ENCODE data around the gene ARID1B. TPM values are rescaled to one million over a fixed set of nuclear protein-coding genes. Genes with fewer than 3 reads are reported as not detected.

Gene ARID1B
- total and polyA plus RNA-seq, 2 donors (not counting 1 experiment from before 2014, with no cell fraction given) = 47.2 to 280 TPM

DNA sequence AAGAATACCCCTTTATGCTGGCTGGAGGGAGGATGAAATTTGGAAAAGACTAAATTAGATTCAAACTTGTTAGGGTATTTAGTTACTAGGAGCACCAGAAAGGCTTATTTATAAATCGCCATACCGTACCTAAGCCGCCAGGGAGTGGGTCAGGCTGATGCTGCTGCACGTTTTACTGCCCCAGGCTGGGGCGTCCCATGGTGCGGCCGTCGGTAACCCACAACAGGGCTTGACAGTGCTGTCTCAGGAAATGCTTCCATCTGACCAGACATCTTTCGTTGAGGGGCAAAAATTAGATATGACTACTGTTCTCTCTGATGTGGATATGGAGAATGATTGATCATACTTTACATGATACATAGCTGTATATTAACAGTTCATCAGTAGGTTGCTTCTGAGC lies 52.9 kb downstream of the ARID1B start:
- no peaks in the 10 kb centered on the region for H3K9me3 Mint-ChIP-seq (ENCODE audit: insufficient read depth)
- intact Hi-C loops (cut with micrococcal nuclease) = no loop called here
- no peak overlapping the region for H3K27ac Mint-ChIP-seq
- ChIA-PET POLR2A (interaction anchor here (1.2 kb wide), 1 partner anchor 25 kb away, joined by 3 read pairs; no protein-coding TSS in a partner anchor), CTCF (no interaction called here)
- TF ChIP-seq EZH2 (IDR thresholded peaks at IDR 0.05; ENCODE audit: borderline replicate concordance, insufficient read depth, low read depth, low read length, poor library complexity, severe bottlenecking) = no peak
- TF ChIP-seq, protein P1, sequence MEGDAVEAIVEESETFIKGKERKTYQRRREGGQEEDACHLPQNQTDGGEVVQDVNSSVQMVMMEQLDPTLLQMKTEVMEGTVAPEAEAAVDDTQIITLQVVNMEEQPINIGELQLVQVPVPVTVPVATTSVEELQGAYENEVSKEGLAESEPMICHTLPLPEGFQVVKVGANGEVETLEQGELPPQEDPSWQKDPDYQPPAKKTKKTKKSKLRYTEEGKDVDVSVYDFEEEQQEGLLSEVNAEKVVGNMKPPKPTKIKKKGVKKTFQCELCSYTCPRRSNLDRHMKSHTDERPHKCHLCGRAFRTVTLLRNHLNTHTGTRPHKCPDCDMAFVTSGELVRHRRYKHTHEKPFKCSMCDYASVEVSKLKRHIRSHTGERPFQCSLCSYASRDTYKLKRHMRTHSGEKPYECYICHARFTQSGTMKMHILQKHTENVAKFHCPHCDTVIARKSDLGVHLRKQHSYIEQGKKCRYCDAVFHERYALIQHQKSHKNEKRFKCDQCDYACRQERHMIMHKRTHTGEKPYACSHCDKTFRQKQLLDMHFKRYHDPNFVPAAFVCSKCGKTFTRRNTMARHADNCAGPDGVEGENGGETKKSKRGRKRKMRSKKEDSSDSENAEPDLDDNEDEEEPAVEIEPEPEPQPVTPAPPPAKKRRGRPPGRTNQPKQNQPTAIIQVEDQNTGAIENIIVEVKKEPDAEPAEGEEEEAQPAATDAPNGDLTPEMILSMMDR (IDR thresholded peaks at IDR 0.05) = no peak
- Histone ChIP-seq H3K79me2 (ENCODE audit: control insufficient read depth, insufficient read depth, low read length) (peaks cover 98% of the 10 kb centered on the region), H3K9ac (ENCODE audit: low read length) (no peak overlapping the region), H3K27me3 (replicated peaks in 1 of 4; ENCODE audit: control extremely low read depth in 1 of 4, control insufficient read depth in 3 of 4, insufficient read depth in 4 of 4, low read length in 3 of 4) (no peaks in the 10 kb centered on the region), H3K9me3 (ENCODE audit: control extremely low read depth in 1 of 3, control insufficient read depth in 2 of 3, insufficient read depth in 1 of 3, low read length in 2 of 3) (no peaks in the 10 kb centered on the region), H3K4me3 (ENCODE audit: control extremely low read depth in 1 of 5, extremely low read depth in 1 of 5, insufficient read depth in 1 of 5, low read depth in 2 of 5, low read length in 4 of 5) (no peak overlapping the region), H3K4me2 (replicated peaks; ENCODE audit: low read depth, low read length, poor library complexity, severe bottlenecking) (no peak overlapping the region), H3K36me3 (replicated peaks in 1 of 2; ENCODE audit: control extremely low read depth in 1 of 2, control insufficient read depth in 1 of 2, extremely low read depth in 1 of 2, insufficient read depth in 2 of 2, low read length in 1 of 2) (peaks cover 5 to 24% of the 10 kb centered on the region in 2 experiments), H4K20me1 (ENCODE audit: control insufficient read depth, insufficient read depth, low read length, poor library complexity, severe bottlenecking) (peaks cover 43% of the 10 kb centered on the region), H2AFZ (ENCODE audit: insufficient read depth, low read depth, low read length, poor library complexity, severe bottlenecking) (no peak overlapping the region), H3K27ac (ENCODE audit: low read length in 2 of 2) (no peak overlapping the region), H3K4me1 (ENCODE audit: control insufficient read depth in 2 of 2, insufficient read depth in 2 of 2, low read length in 2 of 2) (peaks cover 18 to 23% of the 10 kb centered on the region in 2 donors)
- ATAC-seq (ENCODE audit: low read depth) (no peak), DNase-seq (no peak)
- H3K4me1 Mint-ChIP-seq = peaks cover 64% of the 10 kb centered on the region
- no peak overlapping the region for H3K4me3 Mint-ChIP-seq
- 100% methylated on average over 5 of the region's 9 CpGs for WGBS (ENCODE audit: insufficient coverage)
- H3K27me3 Mint-ChIP-seq = no peaks in the 10 kb centered on the region

DNA sequence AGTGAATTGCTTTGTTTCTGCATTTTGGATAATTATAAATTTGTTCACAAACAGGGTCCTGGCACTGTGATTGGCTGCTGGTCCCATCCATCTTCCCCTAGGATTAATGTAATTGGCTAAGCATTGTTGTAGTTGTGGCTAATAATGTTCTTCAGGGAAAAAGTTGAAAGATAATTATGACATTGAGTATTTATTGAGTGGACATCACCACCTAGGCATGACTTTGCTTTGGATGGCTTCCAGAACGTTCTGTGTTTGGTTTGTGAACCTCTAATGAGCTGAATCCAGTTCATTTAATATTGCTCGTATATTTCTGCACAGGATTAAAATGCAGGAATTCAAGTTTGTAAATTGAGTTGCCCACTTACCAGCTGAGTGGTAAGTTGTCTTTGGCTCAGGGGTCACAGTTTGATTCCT lies 55.1 kb downstream of the ARID1B start:
- 71% methylated on average over 2 of the region's 2 CpGs for WGBS (ENCODE audit: insufficient coverage)
- Mint-ChIP-seq H3K9me3 (ENCODE audit: insufficient read depth) (no peaks in the 10 kb centered on the region), H3K27ac (peak overlapping the region; percentile 16), H3K27me3 (no peaks in the 10 kb centered on the region), H3K4me1 (peaks cover 47% of the 10 kb centered on the region), H3K4me3 (no peak overlapping the region)
- DNase-seq (no peak), ATAC-seq (ENCODE audit: low read depth) (no peak)
- Histone ChIP-seq H4K20me1 (ENCODE audit: control insufficient read depth, insufficient read depth, low read length, poor library complexity, severe bottlenecking) (peaks cover 35% of the 10 kb centered on the region), H3K36me3 (replicated peaks in 1 of 2; ENCODE audit: control extremely low read depth in 1 of 2, control insufficient read depth in 1 of 2, extremely low read depth in 1 of 2, insufficient read depth in 2 of 2, low read length in 1 of 2) (peaks cover 6 to 34% of the 10 kb centered on the region in 2 experiments), H3K4me3 (ENCODE audit: control extremely low read depth in 1 of 5, extremely low read depth in 1 of 5, insufficient read depth in 1 of 5, low read depth in 2 of 5, low read length in 4 of 5) (no peak overlapping the region), H3K9ac (ENCODE audit: low read length) (no peak overlapping the region), H3K27me3 (replicated peaks in 1 of 4; ENCODE audit: control extremely low read depth in 1 of 4, control insufficient read depth in 3 of 4, insufficient read depth in 4 of 4, low read length in 3 of 4) (no peaks in the 10 kb centered on the region), H3K4me2 (replicated peaks; ENCODE audit: low read depth, low read length, poor library complexity, severe bottlenecking) (no peak overlapping the region), H2AFZ (ENCODE audit: insufficient read depth, low read depth, low read length, poor library complexity, severe bottlenecking) (no peak overlapping the region), H3K4me1 (ENCODE audit: control insufficient read depth in 2 of 2, insufficient read depth in 2 of 2, low read length in 2 of 2) (peaks cover 3 to 10% of the 10 kb centered on the region in 2 donors), H3K79me2 (ENCODE audit: control insufficient read depth, insufficient read depth, low read length) (peaks cover 98% of the 10 kb centered on the region), H3K9me3 (ENCODE audit: control extremely low read depth in 1 of 3, control insufficient read depth in 2 of 3, insufficient read depth in 1 of 3, low read length in 2 of 3) (no peaks in the 10 kb centered on the region), H3K27ac (ENCODE audit: low read length in 2 of 2) (peak overlapping the region in 1 of 2 donors; percentile 2)
- CTCF ChIA-PET = interaction anchor here (0.9 kb wide), 1 partner anchor 202 kb away, joined by 3 read pairs; no protein-coding TSS in a partner anchor
- POLR2A ChIA-PET = no interaction called here
- intact Hi-C loops (cut with micrococcal nuclease) = no loop called here
- TF ChIP-seq EZH2 (IDR thresholded peaks at IDR 0.05; ENCODE audit: borderline replicate concordance, insufficient read depth, low read depth, low read length, poor library complexity, severe bottlenecking) = no peak
